ENCODE data around the gene STK39.
"Not testable (repeated sequence)": the region's sequence is repeated elsewhere in the genome, so short reads cannot be mapped to it uniquely, and the experiment has no call there.

The STK39 gene

GRCh38 chr2:168076731-168077130 is 170.7 kb downstream of the STK39 start:
- DNase-seq = no peak

- no peak for DNase-seq
Measured at GRCh38 chr2:168075446-168075845, 171.9 kb downstream of the STK39 start.

GRCh38 chr2:168072626-168073303 is 174.6 kb downstream of the STK39 start:
- DNase-seq = no peak

DNA sequence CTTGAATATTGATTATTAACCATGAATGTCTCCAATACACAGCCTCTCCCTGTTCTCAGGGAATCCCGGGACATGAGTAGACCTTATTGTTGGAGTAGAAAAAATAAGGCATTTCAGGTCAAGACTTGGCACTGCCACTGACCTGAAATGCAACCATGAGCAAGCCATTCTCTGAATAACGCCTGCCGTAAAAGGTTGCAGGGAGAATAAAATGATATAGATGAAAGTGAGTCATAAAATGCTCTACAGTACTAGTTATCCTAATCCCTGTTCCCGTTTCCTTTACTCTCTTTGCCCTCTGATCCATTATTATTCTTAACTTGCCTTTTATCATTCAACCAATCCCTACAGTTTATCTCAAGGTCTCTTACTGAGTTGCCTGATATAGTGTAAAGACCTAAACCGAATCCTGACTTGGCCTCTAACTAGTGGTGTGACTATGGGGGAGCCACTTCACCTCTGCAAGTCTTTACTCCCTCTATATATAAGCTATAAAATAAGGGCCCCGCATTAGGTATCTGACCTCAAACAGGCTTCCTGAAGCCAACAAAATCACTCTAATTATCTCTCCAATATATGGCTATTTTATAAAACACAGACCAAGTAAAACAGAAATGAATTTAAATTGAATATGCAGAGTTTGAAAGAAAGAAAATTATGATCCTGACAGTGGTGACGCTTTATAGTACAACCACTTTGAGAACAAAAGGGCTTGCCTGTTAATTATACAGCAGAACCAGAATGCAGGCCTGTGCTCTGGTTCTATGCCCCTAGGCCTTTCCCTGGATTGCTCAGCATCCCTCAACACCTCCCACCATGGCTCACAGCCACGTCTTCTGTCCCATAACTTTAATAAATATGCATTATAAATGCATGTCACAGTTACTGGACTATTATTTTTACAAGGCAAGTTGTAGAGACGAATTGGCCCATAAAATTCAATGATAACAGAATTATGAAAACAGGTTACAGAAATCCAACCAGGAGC is 183.1 kb downstream of the STK39 start:
- DNase-seq = no peak

- no peak for DNase-seq
Measured at GRCh38 chr2:168062936-168063335, 184.5 kb downstream of the STK39 start.

- no peak for DNase-seq
Measured at GRCh38 chr2:168062054-168062453, 185.3 kb downstream of the STK39 start.

GRCh38 chr2:168060986-168061750 is 186.2 kb downstream of the STK39 start:
- DNase-seq = no peak

DNA sequence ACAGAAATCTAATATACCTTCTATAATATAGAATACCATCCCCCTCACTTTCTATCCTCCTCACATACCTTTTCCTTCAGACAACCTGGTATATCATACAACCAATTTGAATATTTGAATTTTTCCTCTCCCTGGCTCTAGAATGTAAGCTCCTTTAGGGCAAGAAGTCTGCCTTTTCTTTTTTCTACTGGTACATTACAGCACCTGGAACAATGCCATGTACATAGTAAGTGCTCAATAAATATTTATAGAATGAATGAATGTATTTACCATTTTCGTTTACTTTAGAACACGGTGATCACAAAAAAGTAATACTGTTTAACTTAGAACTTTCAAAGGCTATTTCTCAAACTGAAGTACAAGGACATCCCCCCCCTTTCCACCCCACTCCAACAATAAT is 187.6 kb downstream of the STK39 start:
- no peak for DNase-seq

DNA sequence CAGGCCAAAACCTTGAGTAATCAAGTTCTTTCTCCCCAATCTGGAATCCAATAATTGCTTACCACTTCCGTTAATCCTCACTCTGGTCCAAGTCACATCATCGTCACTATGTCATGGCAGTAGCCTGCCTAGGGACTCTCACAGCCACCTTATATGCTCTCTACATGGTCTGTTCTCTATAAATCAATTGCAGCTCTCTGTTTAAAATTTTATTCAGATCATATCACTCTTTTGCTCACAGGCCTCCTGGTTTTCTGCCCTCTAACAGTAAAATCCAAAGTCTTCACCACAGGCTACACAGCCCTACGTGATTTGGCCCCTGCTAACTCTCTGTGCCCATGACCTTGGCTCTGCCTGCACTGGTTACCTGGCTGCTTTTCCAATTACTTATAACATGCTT is 188.7 kb downstream of the STK39 start:
- DNase-seq = no peak

DNA sequence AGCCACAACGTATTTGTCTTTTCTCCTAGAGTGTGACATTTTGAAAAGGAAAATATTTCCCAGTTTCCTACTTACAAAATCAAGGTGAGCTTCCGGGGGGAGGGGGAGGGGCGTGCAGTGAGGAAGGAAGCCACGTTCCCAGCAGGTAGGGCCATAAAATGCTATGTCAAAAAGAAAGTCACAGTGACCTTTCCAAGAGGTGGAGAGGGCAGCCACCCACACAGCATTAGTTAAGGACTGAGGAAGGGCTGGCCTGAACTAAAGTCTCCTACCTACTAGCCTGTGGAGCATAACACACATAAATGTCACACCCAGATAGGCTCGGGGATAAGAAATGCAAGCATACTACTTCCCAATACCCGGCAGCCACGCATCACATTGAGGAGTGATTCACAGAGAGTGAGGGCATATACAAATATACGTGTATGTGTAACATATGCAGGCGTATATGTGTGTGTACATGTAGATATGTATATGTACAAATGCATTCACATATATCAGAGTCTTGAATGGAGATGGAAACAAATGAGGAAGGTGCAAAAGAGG is 191.1 kb downstream of the STK39 start:
- DNase-seq = no peak

DNA sequence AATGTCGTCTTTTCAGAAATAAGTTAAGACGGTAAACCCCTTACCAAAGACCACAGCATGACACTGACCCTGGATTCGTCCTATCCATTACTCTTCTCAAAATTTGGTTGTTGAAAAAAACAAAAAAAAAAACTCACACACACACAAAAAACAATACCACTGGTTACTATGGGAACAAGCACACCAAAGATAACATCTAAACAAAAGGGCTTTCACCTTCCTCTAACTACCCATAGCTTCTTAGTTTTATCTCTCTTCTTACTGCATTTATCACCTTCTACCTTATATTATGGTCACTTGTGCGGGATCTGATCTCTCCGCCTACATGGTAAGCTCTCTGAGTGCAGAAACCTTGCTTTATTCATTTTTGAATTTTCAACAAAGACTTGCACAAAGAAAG is 192.7 kb downstream of the STK39 start:
- no peak for DNase-seq

DNA sequence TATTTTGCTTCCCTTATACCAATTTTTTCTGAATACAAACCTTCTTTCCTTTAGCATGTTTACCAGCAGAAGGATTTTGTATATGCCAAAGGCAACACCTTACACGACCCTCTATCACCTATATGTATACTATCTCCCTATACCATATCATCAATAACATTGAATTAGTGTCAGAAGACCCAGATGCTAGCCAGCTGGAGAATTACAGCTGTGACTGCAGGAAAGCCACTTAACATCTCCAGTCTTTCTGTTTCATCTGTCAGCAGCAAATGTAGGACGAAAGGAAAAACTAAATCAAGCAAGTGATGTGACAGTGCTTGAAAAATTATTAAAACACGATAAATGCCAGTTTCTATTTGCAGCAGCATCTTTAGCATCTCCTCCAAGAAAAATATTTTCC is 193.7 kb downstream of the STK39 start:
- no peak for DNase-seq

DNA sequence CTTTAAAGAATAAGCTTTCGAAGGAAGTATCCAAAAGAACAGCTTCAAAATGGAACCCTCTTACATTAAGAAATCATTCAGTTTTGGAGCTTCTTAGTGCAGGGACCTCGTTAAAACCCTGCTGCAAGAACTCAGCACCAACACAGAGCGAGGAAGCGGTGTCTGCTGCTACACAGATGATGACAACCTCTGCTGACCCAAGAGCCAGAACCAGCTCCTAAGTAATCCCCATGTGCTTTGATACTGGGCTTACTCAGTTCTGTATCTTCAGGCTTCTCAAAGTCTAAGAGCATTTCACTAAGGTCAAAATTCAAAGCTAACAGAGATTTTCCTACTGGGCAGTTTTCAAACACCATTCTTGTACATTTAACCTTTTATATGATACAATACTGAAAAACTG is 194.6 kb downstream of the STK39 start:
- no peak for DNase-seq

- no peak for DNase-seq
Measured at GRCh38 chr2:168050377-168050776, 197.0 kb downstream of the STK39 start.

DNA sequence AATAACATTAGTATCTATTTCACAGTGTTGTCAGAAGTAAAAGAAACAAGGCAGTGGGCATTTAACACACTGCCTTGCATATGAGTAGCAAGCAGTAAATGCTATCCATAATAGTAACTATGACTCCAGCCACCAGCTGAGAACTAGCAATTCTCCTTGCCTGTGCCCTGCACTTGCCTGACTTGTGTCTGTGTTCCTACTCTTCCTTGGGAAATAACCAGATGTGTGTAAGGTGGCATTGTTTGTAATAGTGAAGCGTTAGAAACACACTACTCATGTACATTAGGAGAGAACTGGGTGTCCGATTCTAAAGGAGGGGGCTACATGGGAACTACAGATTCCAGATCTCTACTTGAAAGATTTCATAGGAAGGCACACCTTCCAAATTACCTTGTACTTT is 197.8 kb downstream of the STK39 start:
- DNase-seq = no peak

GRCh38 chr2:168047091-168047690 is 200.2 kb downstream of the STK39 start:
- DNase-seq = no peak

- no peak for DNase-seq
Measured at GRCh38 chr2:168044579-168044978, 202.8 kb downstream of the STK39 start.

GRCh38 chr2:168044176-168044575 is 203.2 kb downstream of the STK39 start:
- DNase-seq = no peak

DNA sequence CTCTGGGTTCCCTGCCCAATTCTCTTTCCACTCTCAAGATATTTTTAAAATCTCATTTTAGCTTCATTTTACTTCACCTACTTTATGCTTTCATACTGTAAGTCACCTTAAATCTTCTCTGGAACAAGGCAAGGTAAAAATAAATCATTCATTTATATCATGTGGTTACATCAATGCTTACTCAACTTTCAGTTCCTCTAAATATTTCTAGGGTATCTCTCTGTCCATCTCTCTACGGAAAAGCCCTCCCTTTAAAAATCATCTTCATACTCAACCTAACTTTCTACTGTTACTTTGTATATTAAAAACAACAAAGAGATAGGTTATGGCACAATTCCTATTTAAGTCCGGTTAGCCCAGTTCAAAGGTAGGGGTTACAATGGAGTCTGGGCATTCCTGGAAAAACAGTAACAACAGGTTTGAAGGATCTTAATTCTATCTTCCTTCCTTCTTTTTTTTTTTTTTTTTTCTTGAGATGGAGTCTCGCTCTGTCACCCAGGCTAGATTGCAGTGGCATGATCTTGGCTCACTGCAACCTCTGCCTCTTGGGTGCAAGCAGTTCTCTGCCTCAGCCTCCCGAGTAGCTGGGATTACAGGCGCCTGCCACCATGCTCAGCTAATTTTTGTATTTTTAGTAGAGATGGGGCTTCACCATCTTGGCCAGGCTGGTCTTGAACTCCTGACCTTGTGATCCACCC is 205.1 kb downstream of the STK39 start:
- DNase-seq = not testable (repeated sequence)

DNA sequence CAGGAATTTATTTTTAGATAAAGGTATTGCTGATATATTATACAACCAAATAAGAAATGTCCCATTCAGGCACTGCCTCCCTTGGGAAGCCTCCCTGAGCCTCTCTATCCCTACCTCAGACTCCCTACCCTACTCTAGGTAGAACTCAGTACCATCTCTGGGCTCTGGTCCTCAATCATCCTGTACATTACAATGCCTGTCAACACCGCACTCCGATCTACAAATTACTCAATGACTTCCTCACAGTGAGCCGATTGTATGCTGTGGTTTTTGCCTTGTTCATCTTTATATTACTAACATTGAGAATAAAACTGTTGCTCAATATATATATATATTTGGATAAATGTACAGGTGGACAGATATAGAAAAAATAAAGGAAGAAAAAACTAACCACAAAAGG is 207.5 kb downstream of the STK39 start:
- no peak for DNase-seq

GRCh38 chr2:168037778-168038177 is 209.6 kb downstream of the STK39 start:
- DNase-seq = no peak

- DNase-seq = no peak
Measured at GRCh38 chr2:168035458-168035857, 211.9 kb downstream of the STK39 start.

Measured in GDM1 (cell line).